MCF 10A (cell line): ENCODE measurements around the gene SLC1A4. TPM values are rescaled to one million over a fixed set of nuclear protein-coding genes. Genes with fewer than 3 reads are reported as not detected.
"Not testable (repeated sequence)": the region's sequence is repeated elsewhere in the genome, so short reads cannot be mapped to it uniquely, and the experiment has no call there.

ENCODE experiments used
- BruUV-seq: library from RNA; stranded (reverse); fragments of 400-500 nt; replicated peaks from 2 replicates; lab custom pipeline; 2021; lab: Mats Ljungman, UMichigan
- CTCF ChIA-PET: fragments of 300-600 bp; sonication (Branson Sonifier 250); formaldehyde crosslinking; extraction: SDS; loops from one replicate; lab custom pipeline; 2021; ENCODE audit warnings: antibody characterized with exemption, inconsistent platforms; lab: Yijun Ruan, JAX
- POLR2A ChIA-PET: fragments of 300-600, 350-650 bp; sonication (Branson Sonifier 250); formaldehyde crosslinking; extraction: SDS; loops from one replicate; lab custom pipeline; 2020; ENCODE audit warnings: antibody characterized with exemption, inconsistent platforms; lab: Yijun Ruan, JAX
- DNase-seq: peaks from one replicate; pipeline ENCODE4 v3.0.0-alpha.2; 2018; ENCODE audit not compliant: unreplicated experiment
- H3K27ac Mint-ChIP-seq: one replicate; pipeline ENCODE4 v1.8.0; 2022; ENCODE audit warnings: mild to moderate bottlenecking, low read depth, mixed read lengths; ENCODE audit not compliant: unreplicated experiment
- H3K27me3 Mint-ChIP-seq: one replicate; pipeline ENCODE4 v1.8.0; 2022; ENCODE audit warnings: mixed read lengths; ENCODE audit not compliant: insufficient read depth, unreplicated experiment
- H3K36me3 Mint-ChIP-seq: one replicate; pipeline ENCODE4 v1.8.0; 2022; ENCODE audit warnings: mild to moderate bottlenecking, moderate library complexity, mixed read lengths; ENCODE audit not compliant: insufficient read depth, unreplicated experiment
- H3K4me1 Mint-ChIP-seq: one replicate; pipeline ENCODE4 v1.8.0; 2022; ENCODE audit warnings: mixed read lengths; ENCODE audit not compliant: insufficient read depth, unreplicated experiment
- H3K4me3 Mint-ChIP-seq: one replicate; pipeline ENCODE4 v1.8.0; 2022; ENCODE audit warnings: mild to moderate bottlenecking, moderate library complexity, mixed read lengths; ENCODE audit not compliant: unreplicated experiment
- H3K9me3 Mint-ChIP-seq: one replicate; pipeline ENCODE4 v1.8.0; 2022; ENCODE audit warnings: mixed read lengths; ENCODE audit not compliant: unreplicated experiment
- CTCF ChIP-seq: fragments of 200-600 bp; IDR thresholded peaks from one replicate; pipeline ENCODE4 v1.8.0; 2022; ENCODE audit warnings: antibody characterized with exemption, mild to moderate bottlenecking; ENCODE audit not compliant: unreplicated experiment
- intact Hi-C: fragments of 100-400 bp; cut with micrococcal nuclease; formaldehyde crosslinking; loops from 2 replicates; pipeline ENCODE4 v1.14.1; 2022
- total RNA-seq: library from RNA; stranded (reverse); gene quantifications from 2 replicates; pipeline ENCODE4 v1.2.3, GENCODE V29; 2022

The SLC1A4 gene
- total RNA-seq, 1 experiment from 2014 or later, result 36.0 TPM

GRCh38 chr2:64966017-64966416 is 23.2 kb upstream of the SLC1A4 start:
- CTCF ChIA-PET, result interaction anchor here (0.6 kb wide), 1 partner anchor 89 kb away, joined by 5 read pairs; no protein-coding TSS in a partner anchor
- no peak for TF ChIP-seq CTCF
- intact Hi-C loops, result no loop called here

GRCh38 chr2:64966839-64967238 is 22.4 kb upstream of the SLC1A4 start:
- no peak overlapping the region for H3K4me3 Mint-ChIP-seq
- no peaks in the 10 kb centered on the region for H3K36me3 Mint-ChIP-seq
- no peaks in the 10 kb centered on the region for H3K27me3 Mint-ChIP-seq
- DNase-seq, result no peak
- no peaks in the 10 kb centered on the region for H3K4me1 Mint-ChIP-seq
- BruUV-seq, result no TSS peak
- no peak for TF ChIP-seq CTCF
- ChIA-PET CTCF (no interaction called here), POLR2A (no interaction called here)
- no peak overlapping the region for H3K27ac Mint-ChIP-seq
- intact Hi-C loops, result no loop called here
- no peaks in the 10 kb centered on the region for H3K9me3 Mint-ChIP-seq

More at GRCh38 chr2:64966017-64966416, 23.2 kb upstream of the SLC1A4 start:
- POLR2A ChIA-PET, result no interaction called here
- H3K27me3 Mint-ChIP-seq, result no peaks in the 10 kb centered on the region
- H3K4me3 Mint-ChIP-seq, result no peak overlapping the region
- no peak overlapping the region for H3K27ac Mint-ChIP-seq
- DNase-seq, result no peak
- no peaks in the 10 kb centered on the region for H3K36me3 Mint-ChIP-seq
- no peaks in the 10 kb centered on the region for H3K4me1 Mint-ChIP-seq
- BruUV-seq, result no TSS peak
- no peaks in the 10 kb centered on the region for H3K9me3 Mint-ChIP-seq

- ChIA-PET CTCF (interaction anchor here (2.0 kb wide), 1 partner anchor 50 kb away, joined by 5 read pairs; no protein-coding TSS in a partner anchor), POLR2A (no interaction called here)
- BruUV-seq, result no TSS peak
- no peak for TF ChIP-seq CTCF
- Mint-ChIP-seq H3K36me3 (no peaks in the 10 kb centered on the region), H3K4me3 (no peak overlapping the region), H3K4me1 (no peaks in the 10 kb centered on the region), H3K27me3 (no peaks in the 10 kb centered on the region), H3K9me3 (no peaks in the 10 kb centered on the region), H3K27ac (no peak overlapping the region)
- no peak for DNase-seq
- intact Hi-C loops, result no loop called here
Measured at GRCh38 chr2:64967601-64968000, 21.6 kb upstream of the SLC1A4 start.

- H3K9me3 Mint-ChIP-seq, intact Hi-C loops, H3K27me3 Mint-ChIP-seq, H3K36me3 Mint-ChIP-seq, BruUV-seq, H3K4me1 Mint-ChIP-seq, H3K27ac Mint-ChIP-seq, DNase-seq, H3K4me3 Mint-ChIP-seq: not testable (repeated sequence)
- POLR2A ChIA-PET, result interaction anchor here (1.3 kb wide), 1 partner anchor 31 kb away, joined by 3 read pairs; no protein-coding TSS in a partner anchor
- CTCF ChIA-PET, result interaction anchor here (2.0 kb wide), 1 partner anchor 51 kb away, joined by 5 read pairs; no protein-coding TSS in a partner anchor
Measured at GRCh38 chr2:64969086-64969485, 20.1 kb upstream of the SLC1A4 start.
